HCEC 1CT (cell line): Measurements from ENCODE around the gene ETDC.

Source experiments
- DNase-seq: peaks from one replicate; pipeline ENCODE4 v3.0.0-alpha.2; 2017

ETDC gene

GRCh38 chrX:135347381-135348016 lies 38.2 kb downstream of the ETDC start:
- DNase-seq: no peak

- no peak for DNase-seq
Observed at GRCh38 chrX:135354288-135354687, 45.0 kb downstream of the ETDC start.
